Lower lobe of right lung (tissue), 2 donors: ENCODE results near the gene RGN. TPM values are rescaled to one million over a fixed set of nuclear protein-coding genes. Genes with fewer than 3 reads are reported as not detected.

Experiments
- ATAC-seq, 2 donors: fragments of 200-7000 bp; cut with Tn5 transposase; one replicate each; pipeline ENCODE4 v1.9.1; 2020 to 2022; ENCODE audit warnings: mild to moderate bottlenecking in 2 of 2, moderate library complexity in 2 of 2
- DNase-seq: peaks from one replicate; pipeline ENCODE4 v3.0.0-alpha.2; 2020
- H3K27ac ChIP-seq: fragments of 200-600 bp; one replicate; pipeline ENCODE4 v1.8.0; 2022
- H3K27me3 ChIP-seq: fragments of 200-600 bp; one replicate; pipeline ENCODE4 v1.8.0; 2022; ENCODE audit warnings: low read depth
- H3K36me3 ChIP-seq: fragments of 200-600 bp; one replicate; pipeline ENCODE4 v1.8.0; 2022; ENCODE audit warnings: mild to moderate bottlenecking
- H3K4me1 ChIP-seq: fragments of 200-600 bp; one replicate; pipeline ENCODE4 v1.8.0; 2022
- H3K4me3 ChIP-seq: fragments of 200-600 bp; one replicate; pipeline ENCODE4 v1.8.0; 2022; ENCODE audit warnings: mild to moderate bottlenecking
- H3K9me3 ChIP-seq: fragments of 200-600 bp; one replicate; pipeline ENCODE4 v1.8.0; 2022
- intact Hi-C: fragments of 100-400 bp; cut with DNase I; formaldehyde crosslinking; loops from one replicate; pipeline ENCODE4 v1.11.0; 2022
- total RNA-seq: library from RNA; stranded (reverse); fragmentation: NEBNext Ultra II Directional; extraction: Animal tissue kit (Norgen Biotek cat#: 25700); gene quantifications from one replicate; pipeline ENCODE4 v1.2.1, GENCODE V29; 2021
- TF ChIP-seq, protein P1 (sequence below): fragments of 200-600 bp; IDR thresholded peaks from one replicate; pipeline ENCODE4 v1.8.0; 2022; ENCODE audit warnings: antibody characterized with exemption, mild to moderate bottlenecking
- donor health status: DM: no; HTN: yes; CAD: no; lungs with severe emphysema.

The RGN gene
- total RNA-seq, 1 donor from 2014 or later = 11.9 TPM

DNA sequence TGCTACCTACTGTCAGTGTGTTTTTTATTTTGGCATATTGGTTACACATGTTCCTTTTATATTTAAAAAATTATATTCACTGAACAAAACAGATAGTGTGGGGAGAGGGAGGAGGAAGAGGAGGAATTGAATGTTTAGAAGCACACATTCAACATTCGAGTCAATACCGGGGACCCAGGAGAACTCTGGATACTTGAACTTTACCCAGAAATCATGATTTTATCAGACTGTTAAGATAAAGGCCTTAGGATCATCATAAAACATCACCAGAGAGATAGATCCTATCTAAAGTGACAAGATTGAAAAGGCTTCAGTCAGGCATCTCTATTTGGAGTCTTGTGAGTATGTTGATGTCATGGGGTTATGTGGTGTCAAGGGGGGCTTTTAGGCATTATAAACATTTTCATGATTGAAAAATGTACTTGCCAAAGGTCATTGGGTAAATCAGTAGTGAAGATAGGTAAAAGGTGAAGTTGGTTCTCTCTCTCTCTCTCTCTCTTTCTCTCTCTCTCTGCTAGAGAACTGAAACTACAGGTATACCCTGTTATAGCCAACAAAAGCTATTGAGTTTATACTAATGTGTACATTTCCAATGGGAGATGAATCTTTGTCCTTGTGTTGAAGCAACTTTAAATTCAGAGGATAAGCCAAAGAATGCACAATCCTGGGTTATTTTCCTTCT lies 16.9 kb upstream of the RGN start:
- intact Hi-C loops = no loop called here
- no peaks in the 10 kb centered on the region for H3K9me3 ChIP-seq
- no peaks in the 10 kb centered on the region for H3K36me3 ChIP-seq
- H3K27ac ChIP-seq = no peak overlapping the region
- TF ChIP-seq, protein P1, sequence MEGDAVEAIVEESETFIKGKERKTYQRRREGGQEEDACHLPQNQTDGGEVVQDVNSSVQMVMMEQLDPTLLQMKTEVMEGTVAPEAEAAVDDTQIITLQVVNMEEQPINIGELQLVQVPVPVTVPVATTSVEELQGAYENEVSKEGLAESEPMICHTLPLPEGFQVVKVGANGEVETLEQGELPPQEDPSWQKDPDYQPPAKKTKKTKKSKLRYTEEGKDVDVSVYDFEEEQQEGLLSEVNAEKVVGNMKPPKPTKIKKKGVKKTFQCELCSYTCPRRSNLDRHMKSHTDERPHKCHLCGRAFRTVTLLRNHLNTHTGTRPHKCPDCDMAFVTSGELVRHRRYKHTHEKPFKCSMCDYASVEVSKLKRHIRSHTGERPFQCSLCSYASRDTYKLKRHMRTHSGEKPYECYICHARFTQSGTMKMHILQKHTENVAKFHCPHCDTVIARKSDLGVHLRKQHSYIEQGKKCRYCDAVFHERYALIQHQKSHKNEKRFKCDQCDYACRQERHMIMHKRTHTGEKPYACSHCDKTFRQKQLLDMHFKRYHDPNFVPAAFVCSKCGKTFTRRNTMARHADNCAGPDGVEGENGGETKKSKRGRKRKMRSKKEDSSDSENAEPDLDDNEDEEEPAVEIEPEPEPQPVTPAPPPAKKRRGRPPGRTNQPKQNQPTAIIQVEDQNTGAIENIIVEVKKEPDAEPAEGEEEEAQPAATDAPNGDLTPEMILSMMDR = no peak
- no peaks in the 10 kb centered on the region for H3K4me1 ChIP-seq
- ATAC-seq = no peak
- H3K4me3 ChIP-seq = no peak overlapping the region
- no peaks in the 10 kb centered on the region for H3K27me3 ChIP-seq
- DNase-seq = no peak

DNA sequence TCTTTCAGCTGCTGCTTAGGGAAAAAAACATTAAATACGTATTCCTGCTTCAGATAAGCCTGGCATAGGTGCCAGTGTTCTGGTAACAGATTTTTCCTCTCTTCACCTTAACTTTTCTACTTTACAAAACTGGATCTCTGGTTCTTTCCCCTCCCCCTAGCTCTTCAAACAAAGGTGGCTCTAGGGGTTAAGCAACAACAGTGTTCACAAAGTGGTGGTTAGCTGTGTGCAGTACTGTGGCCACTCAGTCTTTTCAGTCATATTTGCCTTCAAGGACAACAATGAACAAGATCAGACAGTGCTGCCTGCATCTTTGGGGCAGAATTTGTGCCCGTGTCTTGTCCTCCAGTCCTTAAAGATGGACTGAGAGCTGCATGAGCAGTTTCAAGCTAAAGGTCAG lies 15.1 kb upstream of the RGN start:
- H3K27me3 ChIP-seq = no peaks in the 10 kb centered on the region

DNA sequence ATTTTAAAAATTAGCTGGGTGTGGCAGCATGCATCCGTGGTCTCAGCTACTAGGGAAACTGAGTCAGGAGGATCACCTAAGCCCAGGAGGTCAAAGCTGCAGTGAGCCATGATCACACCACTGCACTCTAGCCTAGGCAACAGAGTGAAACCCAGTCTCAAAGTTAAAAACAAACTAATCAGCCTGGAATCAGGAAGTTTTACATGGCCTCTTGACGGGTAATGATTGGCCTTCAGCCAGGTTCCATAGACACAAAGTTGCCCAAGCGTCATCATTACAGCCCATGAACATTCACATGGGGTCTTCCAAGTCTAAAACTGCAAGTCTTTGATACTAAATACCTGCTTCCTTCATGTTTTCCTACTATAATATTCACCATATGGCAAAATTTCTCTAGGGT lies 10.0 kb upstream of the RGN start:
- intact Hi-C loops = no loop called here
- TF ChIP-seq, protein P1 = no peak
- no peak for ATAC-seq

More for the DNA sequence above, 15.1 kb upstream of the RGN start:
- ATAC-seq = no peak
- intact Hi-C loops = no loop called here
- Histone ChIP-seq H3K9me3 (no peaks in the 10 kb centered on the region), H3K4me3 (no peak overlapping the region), H3K27ac (no peak overlapping the region), H3K4me1 (no peaks in the 10 kb centered on the region), H3K36me3 (no peaks in the 10 kb centered on the region)
- TF ChIP-seq, protein P1 = no peak
- DNase-seq = no peak

DNA sequence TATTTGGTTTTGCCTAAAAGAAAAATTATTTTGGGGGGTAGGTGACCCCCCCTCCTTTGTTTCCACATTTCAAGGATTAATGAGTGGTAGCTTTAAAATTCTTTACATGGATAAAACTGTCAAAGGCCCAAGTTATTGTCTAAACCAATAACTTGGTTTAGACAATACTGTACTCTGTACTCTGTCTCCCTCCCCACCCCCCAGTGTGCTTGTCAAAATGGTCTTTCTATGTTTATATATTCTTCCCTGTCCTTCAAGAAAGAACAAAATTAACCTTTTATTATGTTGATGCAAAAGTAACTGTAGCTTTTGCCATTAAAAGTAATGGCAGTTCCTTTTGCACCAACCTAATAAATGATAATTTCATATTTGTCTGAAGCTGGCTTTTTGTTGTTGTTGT lies 9.5 kb upstream of the RGN start:
- Histone ChIP-seq H3K27me3 (no peaks in the 10 kb centered on the region), H3K4me1 (no peaks in the 10 kb centered on the region), H3K27ac (no peak overlapping the region), H3K9me3 (no peaks in the 10 kb centered on the region), H3K36me3 (no peaks in the 10 kb centered on the region), H3K4me3 (no peak overlapping the region)
- TF ChIP-seq, protein P1 = no peak
- DNase-seq (no peak), ATAC-seq (no peak)
- intact Hi-C loops = no loop called here

More for the DNA sequence above, 10.0 kb upstream of the RGN start:
- no peak for DNase-seq
- no peaks in the 10 kb centered on the region for H3K27me3 ChIP-seq
- H3K36me3 ChIP-seq = no peaks in the 10 kb centered on the region
- no peaks in the 10 kb centered on the region for H3K9me3 ChIP-seq
- H3K4me1 ChIP-seq = no peaks in the 10 kb centered on the region
- H3K27ac ChIP-seq = no peak overlapping the region
- H3K4me3 ChIP-seq = no peak overlapping the region

DNA sequence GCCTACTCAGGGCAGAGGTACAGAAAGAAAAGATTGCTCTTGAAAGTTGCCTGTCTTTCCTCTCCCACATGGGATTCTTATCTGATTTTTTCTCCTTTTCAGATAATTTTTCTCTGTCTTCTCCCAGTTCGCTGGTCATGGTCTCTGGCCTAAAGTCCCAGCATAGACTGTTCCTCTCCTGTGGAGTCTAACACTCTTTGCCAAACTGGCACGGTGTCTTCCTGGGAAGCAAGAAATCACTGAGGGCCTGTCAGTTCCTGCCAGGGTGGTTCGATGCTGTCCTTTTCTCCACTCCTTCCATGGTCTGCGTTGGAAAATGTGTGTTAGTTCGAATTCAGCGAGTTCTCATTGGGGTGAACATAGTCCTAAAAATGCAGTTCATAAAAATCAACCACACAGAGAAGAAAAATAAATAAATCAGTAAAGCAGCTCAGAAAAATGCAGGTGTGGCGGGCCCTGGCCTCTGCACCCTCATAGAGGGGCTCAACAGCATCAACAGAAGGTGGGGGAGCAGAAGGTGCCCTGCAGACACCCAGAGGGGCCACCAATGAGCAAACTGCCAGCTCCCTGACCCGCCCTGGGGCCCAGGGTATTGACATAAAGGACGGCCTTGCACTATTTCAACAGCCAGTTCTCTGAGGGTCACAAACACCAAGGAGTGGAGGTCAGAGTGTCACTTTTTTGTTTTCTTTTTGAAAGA lies 2.1 kb downstream of the RGN start:
- Histone ChIP-seq H3K4me3 (no peak overlapping the region), H3K27ac (no peak overlapping the region), H3K27me3 (no peaks in the 10 kb centered on the region), H3K9me3 (no peaks in the 10 kb centered on the region), H3K36me3 (no peaks in the 10 kb centered on the region), H3K4me1 (no peaks in the 10 kb centered on the region)
- intact Hi-C loops = no loop called here
- TF ChIP-seq, protein P1 = no peak
- no peak for ATAC-seq
- DNase-seq = no peak
